ENCODE data around the gene IFI27L1. TPM values are rescaled to one million over a fixed set of nuclear protein-coding genes. Genes with fewer than 3 reads are reported as not detected.

IFI27L1 gene
- 10 to 100 TPM; 33.9 to 35.8 TPM for total RNA-seq

DNA sequence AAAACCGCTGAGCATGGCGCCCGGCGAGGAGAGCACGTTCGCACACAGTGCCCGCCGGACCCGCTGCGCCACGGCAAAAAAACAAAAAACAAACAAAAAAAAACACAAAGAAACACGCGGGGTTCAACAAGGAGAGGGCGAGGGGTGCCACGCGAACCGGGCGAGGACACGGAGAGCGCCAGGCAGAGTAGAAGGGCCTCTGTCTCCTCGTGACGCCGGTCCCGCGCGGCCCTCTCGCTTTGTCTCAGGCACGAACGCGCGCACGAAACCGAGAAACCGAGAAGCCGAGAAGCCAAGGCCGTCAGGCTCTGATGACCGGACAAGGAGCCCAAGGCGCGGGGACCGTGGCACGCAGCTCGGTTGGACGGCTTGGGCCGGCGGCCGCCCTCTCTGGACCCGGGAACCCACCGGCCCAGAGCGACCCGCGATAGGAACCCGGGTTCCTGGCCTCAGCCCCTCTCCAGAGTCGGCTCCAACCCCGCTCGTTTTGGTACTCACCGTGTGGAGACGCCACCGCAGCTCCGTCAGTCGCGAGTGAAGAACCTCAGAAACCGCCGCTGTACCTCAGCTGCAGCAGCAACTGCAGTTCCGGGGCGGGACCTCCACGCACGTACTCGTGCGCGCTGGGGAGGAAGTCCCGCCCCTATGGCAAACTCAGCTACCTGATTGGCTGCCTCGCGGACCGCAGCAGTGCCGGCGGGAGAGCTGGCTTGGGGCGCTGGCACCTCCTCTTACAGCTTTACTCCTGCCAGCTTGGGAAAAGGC lies at the start of gene IFI27L1, which contains the start of gene DDX24:
Gene IFI27L1 (plus strand): TSS at position 690 of the 765 bp plus-strand sequence. CDS start 15,628 bp downstream, outside the sequence.
Gene DDX24 (minus strand): TSS at position 582 of the 765 bp plus-strand sequence. CDS start 1,460 bp downstream, outside the sequence.
- H3K4me3 Mint-ChIP-seq, result peak within 1 kb of the TSS; percentile 98
- H3K27ac Mint-ChIP-seq, result peak within 1 kb of the TSS; percentile 98
- no peaks in the 10 kb centered on the region for H3K9me3 Mint-ChIP-seq
- no peaks in the 10 kb centered on the region for H3K27me3 Mint-ChIP-seq (ENCODE audit: low read depth)
- peaks cover 43% of the 10 kb centered on the region for H3K4me1 Mint-ChIP-seq (ENCODE audit: low read depth)
- intact Hi-C loops (cut with micrococcal nuclease), result loop anchor here (1.0 to 5.0 kb wide), 9 partner anchors 8 to 1076 kb away; partner anchors contain the start of genes DICER1, IFI27L2 and OTUB2
- peaks cover 39% of the 10 kb centered on the region for H3K36me3 Mint-ChIP-seq (ENCODE audit: low read depth)
- CTCF ChIA-PET, result interaction anchor here (0.6 to 3.5 kb wide), 7 partner anchors 45 to 404 kb away, joined by 3 to 14 read pairs (median 3); no protein-coding TSS in a partner anchor
- peak; percentile 98 for DNase-seq

DNA sequence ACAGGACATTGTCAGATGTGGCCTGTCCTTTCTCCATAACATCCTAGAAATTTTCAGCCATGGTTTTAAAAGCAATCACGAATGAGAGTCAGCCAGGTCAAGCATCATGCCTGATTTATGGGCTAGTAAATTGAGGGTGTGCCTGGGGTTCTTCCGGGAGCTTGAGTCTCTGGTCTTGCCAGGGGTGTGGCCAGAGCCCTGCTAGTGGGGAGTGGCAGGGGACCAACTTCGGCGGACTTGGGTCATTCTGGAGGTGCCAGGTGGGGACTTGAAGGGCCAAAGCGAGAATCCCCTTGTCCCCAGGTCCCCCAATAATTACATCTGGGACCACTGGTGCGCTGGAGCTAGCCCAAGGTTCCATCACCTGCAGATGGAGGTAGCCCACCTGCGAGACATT lies 49.2 kb upstream of the IFI27L1 start:
- H3K27ac Mint-ChIP-seq, result no peak overlapping the region
- no peaks in the 10 kb centered on the region for H3K9me3 Mint-ChIP-seq
- H3K27me3 Mint-ChIP-seq (ENCODE audit: low read depth), result no peaks in the 10 kb centered on the region
- intact Hi-C loops (cut with micrococcal nuclease), result no loop called here
- CTCF ChIA-PET, result interaction anchor here (0.8 to 9.2 kb wide), 3 partner anchors 100 to 112 kb away, joined by 3 to 108 read pairs (median 4); no protein-coding TSS in a partner anchor
- no peaks in the 10 kb centered on the region for H3K36me3 Mint-ChIP-seq (ENCODE audit: low read depth)
- no peak overlapping the region for H3K4me3 Mint-ChIP-seq
- DNase-seq, result no peak
- peaks cover 18% of the 10 kb centered on the region for H3K4me1 Mint-ChIP-seq (ENCODE audit: low read depth)

- Mint-ChIP-seq H3K4me1 (ENCODE audit: low read depth) (peaks cover 3% of the 10 kb centered on the region), H3K4me3 (no peak overlapping the region), H3K9me3 (no peaks in the 10 kb centered on the region), H3K27me3 (ENCODE audit: low read depth) (no peaks in the 10 kb centered on the region), H3K27ac (no peak overlapping the region), H3K36me3 (ENCODE audit: low read depth) (no peaks in the 10 kb centered on the region)
- CTCF ChIA-PET, result interaction anchor here (0.9 to 9.2 kb wide), 18 partner anchors 7 to 514 kb away, joined by 3 to 108 read pairs (median 10); partner anchors contain the start of genes DDX24, IFI27L1, IFI27L2 and OTUB2
- intact Hi-C loops (cut with micrococcal nuclease), result no loop called here
- DNase-seq, result no peak
Measured at GRCh38 chr14:94034886-94035285, 46.2 kb upstream of the IFI27L1 start.

- Mint-ChIP-seq H3K4me1 (ENCODE audit: low read depth) (peaks cover 3% of the 10 kb centered on the region), H3K9me3 (no peaks in the 10 kb centered on the region), H3K36me3 (ENCODE audit: low read depth) (no peaks in the 10 kb centered on the region), H3K27ac (no peak overlapping the region), H3K4me3 (no peak overlapping the region), H3K27me3 (ENCODE audit: low read depth) (no peaks in the 10 kb centered on the region)
- peak; percentile 88 for DNase-seq
- CTCF ChIA-PET, result interaction anchor here (0.8 to 9.2 kb wide), 29 partner anchors 9 to 449 kb away, joined by 3 to 108 read pairs (median 7); partner anchors contain the start of genes DDX24, IFI27L1, IFI27L2 and OTUB2
- intact Hi-C loops (cut with micrococcal nuclease), result loop anchor here (1.0 to 2.0 kb wide), 5 partner anchors 92 to 450 kb away; partner anchors contain the start of gene IFI27L2
Measured at GRCh38 chr14:94036313-94037167, 44.6 kb upstream of the IFI27L1 start.

- no peaks in the 10 kb centered on the region for H3K9me3 Mint-ChIP-seq
- H3K27me3 Mint-ChIP-seq (ENCODE audit: low read depth), result no peaks in the 10 kb centered on the region
Measured at GRCh38 chr14:94037954-94038353, 43.2 kb upstream of the IFI27L1 start.

GRCh38 chr14:94038510-94038909 lies 42.6 kb upstream of the IFI27L1 start:
- Mint-ChIP-seq H3K4me1 (ENCODE audit: low read depth) (peaks cover 3% of the 10 kb centered on the region), H3K36me3 (ENCODE audit: low read depth) (no peaks in the 10 kb centered on the region), H3K27me3 (ENCODE audit: low read depth) (no peaks in the 10 kb centered on the region), H3K9me3 (no peaks in the 10 kb centered on the region), H3K4me3 (no peak overlapping the region), H3K27ac (no peak overlapping the region)
- CTCF ChIA-PET, result interaction anchor here (0.8 to 9.2 kb wide), 5 partner anchors 45 to 124 kb away, joined by 3 to 108 read pairs (median 3); no protein-coding TSS in a partner anchor
- intact Hi-C loops (cut with micrococcal nuclease), result no loop called here
- no peak for DNase-seq

More at GRCh38 chr14:94037954-94038353, 43.2 kb upstream of the IFI27L1 start:
- no peak for DNase-seq
- Mint-ChIP-seq H3K4me3 (no peak overlapping the region), H3K36me3 (ENCODE audit: low read depth) (no peaks in the 10 kb centered on the region), H3K4me1 (ENCODE audit: low read depth) (peaks cover 3% of the 10 kb centered on the region), H3K27ac (no peak overlapping the region)
- CTCF ChIA-PET, result interaction anchor here (0.7 to 9.2 kb wide), 8 partner anchors 11 to 124 kb away, joined by 3 to 108 read pairs (median 5); partner anchors contain the start of gene IFI27
- intact Hi-C loops (cut with micrococcal nuclease), result loop anchor here (2.0 kb wide), 2 partner anchors 91 to 269 kb away; partner anchors contain the start of gene IFI27L2

DNA sequence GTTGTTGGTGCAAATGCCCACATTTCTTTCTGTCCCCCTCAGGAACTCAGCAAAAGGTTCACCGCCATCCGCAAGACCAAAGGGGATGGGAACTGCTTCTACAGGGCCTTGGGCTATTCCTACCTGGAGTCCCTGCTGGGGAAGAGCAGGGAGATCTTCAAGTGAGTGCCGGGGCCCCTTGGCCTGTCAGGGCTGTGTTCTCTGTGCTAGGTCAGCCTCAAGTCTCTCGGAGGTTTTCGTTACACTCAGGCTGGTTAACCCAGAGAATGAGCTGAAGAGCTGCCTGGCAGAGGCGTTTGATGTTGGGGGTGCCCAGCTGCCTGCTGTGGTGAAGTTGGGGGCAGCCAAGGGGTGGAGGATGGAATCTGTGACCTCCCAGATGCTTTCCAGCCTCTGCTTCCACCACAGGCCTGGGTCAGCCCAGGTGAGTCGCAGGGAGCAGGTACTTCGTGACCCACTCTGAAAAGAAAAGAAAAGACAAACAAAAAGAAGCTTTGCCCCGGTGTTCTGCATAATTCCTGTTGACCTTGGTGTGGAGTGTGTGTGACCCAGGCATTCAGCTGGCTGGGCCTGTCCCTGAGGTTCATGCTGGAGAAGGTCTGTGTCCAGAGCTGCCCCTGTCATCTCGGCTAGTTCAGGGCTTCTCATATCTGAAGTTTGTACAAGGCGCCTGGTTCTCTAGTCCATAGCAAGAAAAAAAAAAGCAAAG lies 42.0 kb upstream of the IFI27L1 start:
- CTCF ChIA-PET, result interaction anchor here (0.8 to 9.2 kb wide), 4 partner anchors 69 to 123 kb away, joined by 3 to 108 read pairs (median 3); no protein-coding TSS in a partner anchor

DNA sequence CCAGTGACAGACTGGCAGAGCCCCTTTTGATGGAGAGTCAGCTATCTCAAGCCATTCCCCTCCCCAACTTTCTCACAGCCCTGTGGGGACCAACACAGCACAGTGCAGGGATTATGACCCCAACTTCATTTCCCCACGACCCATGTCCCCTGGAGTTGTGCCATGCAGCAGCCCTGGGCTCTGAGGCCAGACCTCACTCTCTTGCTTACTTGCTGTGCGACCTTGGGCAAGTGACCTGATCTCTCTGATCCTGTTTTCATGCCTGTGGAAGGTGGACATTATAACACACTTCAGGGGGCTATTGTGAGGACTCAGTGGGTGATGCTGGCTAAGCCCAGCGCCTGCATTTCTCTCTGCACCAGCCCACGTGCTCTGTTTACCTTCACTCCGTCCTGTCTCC lies 40.9 kb upstream of the IFI27L1 start:
- CTCF ChIA-PET, result interaction anchor here (0.9 to 9.2 kb wide), 2 partner anchors 97 to 100 kb away, joined by 3 to 108 read pairs; no protein-coding TSS in a partner anchor
- intact Hi-C loops (cut with micrococcal nuclease), result no loop called here
- H3K27ac Mint-ChIP-seq, result no peak overlapping the region
- H3K4me1 Mint-ChIP-seq (ENCODE audit: low read depth), result peaks cover 3% of the 10 kb centered on the region
- H3K9me3 Mint-ChIP-seq, result no peaks in the 10 kb centered on the region
- H3K36me3 Mint-ChIP-seq (ENCODE audit: low read depth), result no peaks in the 10 kb centered on the region
- H3K27me3 Mint-ChIP-seq (ENCODE audit: low read depth), result no peaks in the 10 kb centered on the region
- DNase-seq, result no peak
- H3K4me3 Mint-ChIP-seq, result no peak overlapping the region

More for the DNA sequence above, 42.0 kb upstream of the IFI27L1 start:
- intact Hi-C loops (cut with micrococcal nuclease), result no loop called here
- no peak overlapping the region for H3K27ac Mint-ChIP-seq
- peaks cover 3% of the 10 kb centered on the region for H3K4me1 Mint-ChIP-seq (ENCODE audit: low read depth)
- H3K27me3 Mint-ChIP-seq (ENCODE audit: low read depth), result no peaks in the 10 kb centered on the region
- H3K36me3 Mint-ChIP-seq (ENCODE audit: low read depth), result no peaks in the 10 kb centered on the region
- H3K9me3 Mint-ChIP-seq, result no peaks in the 10 kb centered on the region
- H3K4me3 Mint-ChIP-seq, result no peak overlapping the region
- no peak for DNase-seq

DNA sequence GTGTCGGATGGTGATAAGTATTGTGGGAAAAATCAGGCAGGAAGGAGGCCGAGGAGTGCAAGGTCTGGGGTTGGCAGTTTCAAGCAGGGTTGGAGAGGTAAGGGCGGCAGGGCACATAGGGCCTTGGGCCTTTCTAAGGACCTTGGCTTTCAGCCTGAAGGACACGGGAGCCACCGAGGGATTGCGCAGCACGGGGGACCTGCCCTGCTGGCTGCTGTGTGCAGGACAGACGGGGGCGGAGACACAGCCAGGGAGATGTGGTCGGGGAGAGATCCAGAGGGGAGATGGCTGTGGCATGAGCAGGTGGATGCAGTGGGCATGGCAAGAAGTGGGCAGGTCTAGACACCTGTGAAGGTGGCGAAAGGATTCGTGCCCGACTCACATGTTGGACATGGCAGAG lies 40.3 kb upstream of the IFI27L1 start:
- Mint-ChIP-seq H3K27ac (no peak overlapping the region), H3K9me3 (no peaks in the 10 kb centered on the region), H3K36me3 (ENCODE audit: low read depth) (no peaks in the 10 kb centered on the region), H3K4me3 (no peak overlapping the region), H3K27me3 (ENCODE audit: low read depth) (no peaks in the 10 kb centered on the region), H3K4me1 (ENCODE audit: low read depth) (peaks cover 3% of the 10 kb centered on the region)
- intact Hi-C loops (cut with micrococcal nuclease), result no loop called here
- no peak for DNase-seq
- CTCF ChIA-PET, result no interaction called here

GRCh38 chr14:94041551-94042346 lies 39.4 kb upstream of the IFI27L1 start:
- no peaks in the 10 kb centered on the region for H3K27me3 Mint-ChIP-seq (ENCODE audit: low read depth)
- H3K9me3 Mint-ChIP-seq, result no peaks in the 10 kb centered on the region
- H3K27ac Mint-ChIP-seq, result no peak overlapping the region
- no peak for DNase-seq
- H3K36me3 Mint-ChIP-seq (ENCODE audit: low read depth), result no peaks in the 10 kb centered on the region
- intact Hi-C loops (cut with micrococcal nuclease), result no loop called here
- CTCF ChIA-PET, result no interaction called here
- peaks cover under 1% of the 10 kb centered on the region for H3K4me1 Mint-ChIP-seq (ENCODE audit: low read depth)
- H3K4me3 Mint-ChIP-seq, result no peak overlapping the region
